ENCODE data around the gene GTF2A2. TPM values are rescaled to one million over a fixed set of nuclear protein-coding genes. Genes with fewer than 3 reads are reported as not detected.

Gene GTF2A2
- polyA plus RNA-seq, 1 donor (not counting 4 experiments of a cell fraction or from before 2014, with no cell fraction given) = 77.8 TPM

GRCh38 chr15:59598461-59598860 is 58.9 kb downstream of the GTF2A2 start:
- H3K9me3 ChIP-seq (ENCODE audit: control insufficient read depth, low read depth, low read length) = no peaks in the 10 kb centered on the region
- no peaks in the 10 kb centered on the region for H3K27me3 ChIP-seq (ENCODE audit: control insufficient read depth, extremely low read depth, insufficient read depth, low read length)
- no peak for TF ChIP-seq CTCF (optimal IDR thresholded peaks at IDR 0.05 in 1 of 3, IDR thresholded peaks at IDR 0.05 in 1 of 3, conservative IDR thresholded peaks at IDR 0.05 in 1 of 3; ENCODE audit: extremely low read depth in 1 of 3, insufficient read depth in 2 of 3, low read length in 3 of 3)
- TF ChIP-seq EZH2 (IDR thresholded peaks at IDR 0.05; ENCODE audit: low read length) = no peak
- peaks cover 6% of the 10 kb centered on the region for H3K4me1 ChIP-seq (ENCODE audit: control insufficient read depth, extremely low read depth, insufficient read depth, low read length)
- H3K9me1 ChIP-seq (ENCODE audit: control insufficient read depth, extremely low read depth, insufficient read depth, low read length) = no peaks in the 10 kb centered on the region
- H3K4me2 ChIP-seq (ENCODE audit: control insufficient read depth, extremely low read depth, insufficient read depth, low read depth, low read length) = no peak overlapping the region
- no peaks in the 10 kb centered on the region for H4K20me1 ChIP-seq (ENCODE audit: control insufficient read depth, extremely low read depth, insufficient read depth, low read length)
- H3K27ac ChIP-seq (ENCODE audit: control insufficient read depth, insufficient read depth, low read length) = no peak overlapping the region
- no peak overlapping the region for H3K9ac ChIP-seq (ENCODE audit: control insufficient read depth, extremely low read depth, insufficient read depth, low read length)
- no peaks in the 10 kb centered on the region for H3K79me2 ChIP-seq (ENCODE audit: control insufficient read depth, insufficient read depth, low read length)
- dilution Hi-C loops (cut with MboI; ENCODE audit: extremely low pct_ligation_motif_present, low sequenced_read_pairs) = no loop called here
- DNase-seq (ENCODE audit: low read depth, low spot score) (no peak), FAIRE-seq (no peak)
- no peak overlapping the region for H2AFZ ChIP-seq (ENCODE audit: control insufficient read depth, low read length)
- no peak overlapping the region for H3K4me3 ChIP-seq (ENCODE audit: control insufficient read depth in 2 of 3, extremely low read depth in 1 of 3, insufficient read depth in 2 of 3, low read depth in 1 of 3, low read length in 3 of 3)
- H3K36me3 ChIP-seq (ENCODE audit: control insufficient read depth in 2 of 2, extremely low read depth in 1 of 2, insufficient read depth in 2 of 2, low read length in 2 of 2) = no peaks in the 10 kb centered on the region

GRCh38 chr15:59596640-59597039 is 60.7 kb downstream of the GTF2A2 start:
- TF ChIP-seq CTCF (optimal IDR thresholded peaks at IDR 0.05 in 1 of 3, IDR thresholded peaks at IDR 0.05 in 1 of 3, conservative IDR thresholded peaks at IDR 0.05 in 1 of 3; ENCODE audit: extremely low read depth in 1 of 3, insufficient read depth in 2 of 3, low read length in 3 of 3) = no peak
- Histone ChIP-seq H3K27me3 (ENCODE audit: control insufficient read depth, extremely low read depth, insufficient read depth, low read length) (no peaks in the 10 kb centered on the region), H3K9me1 (ENCODE audit: control insufficient read depth, extremely low read depth, insufficient read depth, low read length) (no peaks in the 10 kb centered on the region), H3K9ac (ENCODE audit: control insufficient read depth, extremely low read depth, insufficient read depth, low read length) (no peak overlapping the region), H3K36me3 (ENCODE audit: control insufficient read depth in 2 of 2, extremely low read depth in 1 of 2, insufficient read depth in 2 of 2, low read length in 2 of 2) (no peaks in the 10 kb centered on the region), H3K9me3 (ENCODE audit: control insufficient read depth, low read depth, low read length) (no peaks in the 10 kb centered on the region), H3K4me1 (ENCODE audit: control insufficient read depth, extremely low read depth, insufficient read depth, low read length) (peaks cover 10% of the 10 kb centered on the region), H2AFZ (ENCODE audit: control insufficient read depth, low read length) (no peak overlapping the region), H3K79me2 (ENCODE audit: control insufficient read depth, insufficient read depth, low read length) (no peaks in the 10 kb centered on the region), H3K4me2 (ENCODE audit: control insufficient read depth, extremely low read depth, insufficient read depth, low read depth, low read length) (no peak overlapping the region), H3K4me3 (ENCODE audit: control insufficient read depth in 2 of 3, extremely low read depth in 1 of 3, insufficient read depth in 2 of 3, low read depth in 1 of 3, low read length in 3 of 3) (no peak overlapping the region), H3K27ac (ENCODE audit: control insufficient read depth, insufficient read depth, low read length) (no peak overlapping the region), H4K20me1 (ENCODE audit: control insufficient read depth, extremely low read depth, insufficient read depth, low read length) (no peaks in the 10 kb centered on the region)
- no peak for FAIRE-seq
- DNase-seq (ENCODE audit: low read depth, low spot score) = no peak
- dilution Hi-C loops (cut with MboI; ENCODE audit: extremely low pct_ligation_motif_present, low sequenced_read_pairs) = no loop called here

All from keratinocyte (primary cell).